GM18508 (cell line): ENCODE measurements around the gene ZNF181.

Source experiments
- ATAC-seq: cut with Tn5 transposase; IDR thresholded peaks from one replicate; pipeline ENCODE4 v1.9.1; 2021; ENCODE audit warnings: moderate number of reproducible peaks; ENCODE audit not compliant: insufficient read depth, unreplicated experiment

ZNF181 gene

DNA sequence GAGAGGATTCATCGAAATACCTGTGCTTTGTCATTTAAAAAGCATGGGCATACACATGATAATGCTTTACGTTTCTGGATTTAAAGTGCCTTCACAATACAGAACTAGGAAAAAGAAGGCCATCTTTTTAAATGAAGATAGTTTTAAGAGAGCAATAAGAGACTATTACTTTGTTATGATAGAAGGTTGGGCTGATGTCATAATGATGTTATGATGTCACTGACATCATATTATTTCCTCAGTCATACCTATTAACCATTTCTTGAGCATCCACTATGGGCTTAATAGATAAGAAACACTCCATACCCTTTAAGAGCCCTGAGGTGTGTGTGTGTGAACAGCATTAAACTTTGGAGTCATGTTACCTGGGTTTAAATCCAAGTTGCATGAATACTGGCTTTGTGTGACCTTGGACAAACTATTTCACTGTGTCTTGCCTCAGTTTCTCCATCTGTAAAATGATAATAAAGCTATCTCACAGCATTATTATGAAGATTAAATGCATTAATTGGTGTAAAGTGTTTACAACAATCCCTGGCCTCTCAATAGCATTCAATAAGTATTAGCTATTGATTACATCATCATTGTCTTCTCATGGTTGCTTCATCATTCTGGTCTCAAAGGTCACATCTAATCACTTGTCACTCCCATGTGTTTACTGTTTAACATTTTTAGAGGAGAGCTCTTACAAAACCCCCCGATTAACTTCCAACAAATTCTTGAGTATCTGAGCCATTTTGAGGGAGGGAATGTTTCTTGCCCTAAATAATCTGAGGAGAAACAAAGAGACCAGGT lies 11.1 kb downstream of the ZNF181 start:
- no peak for ATAC-seq

- no peak for ATAC-seq
Observed at GRCh38 chr19:34757441-34757840, 23.4 kb downstream of the ZNF181 start.

- no peak for ATAC-seq
Observed at GRCh38 chr19:34759218-34759917, 25.3 kb downstream of the ZNF181 start.

DNA sequence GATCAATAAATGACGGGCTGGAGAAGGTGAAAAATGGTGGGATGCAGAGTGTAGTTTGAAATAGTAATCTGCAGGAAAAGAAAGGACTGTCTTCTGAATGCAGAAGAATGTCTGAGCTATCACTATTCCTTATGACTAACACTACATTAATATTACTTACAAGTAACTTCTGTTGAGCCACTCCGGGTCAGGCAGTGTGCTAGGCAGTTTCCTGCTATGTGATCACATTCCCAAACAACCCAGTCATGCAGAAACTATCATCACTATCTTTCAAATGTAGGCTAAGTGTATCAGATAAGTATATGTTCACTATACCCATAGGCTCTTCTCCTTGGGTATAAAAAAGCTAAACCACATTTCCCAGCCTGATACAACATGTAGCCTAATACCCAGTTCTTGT lies 32.3 kb downstream of the ZNF181 start:
- ATAC-seq: no peak

- no peak for ATAC-seq
Observed at GRCh38 chr19:34767951-34768350, 33.9 kb downstream of the ZNF181 start.

GRCh38 chr19:34772697-34773554 lies 38.9 kb downstream of the ZNF181 start, which contains the start of gene ZNF599:
Gene ZNF599 (minus strand): TSS chr19:34773215. CDS start chr19:34772841, 374 bp downstream.
- ATAC-seq: peak; percentile 87

DNA sequence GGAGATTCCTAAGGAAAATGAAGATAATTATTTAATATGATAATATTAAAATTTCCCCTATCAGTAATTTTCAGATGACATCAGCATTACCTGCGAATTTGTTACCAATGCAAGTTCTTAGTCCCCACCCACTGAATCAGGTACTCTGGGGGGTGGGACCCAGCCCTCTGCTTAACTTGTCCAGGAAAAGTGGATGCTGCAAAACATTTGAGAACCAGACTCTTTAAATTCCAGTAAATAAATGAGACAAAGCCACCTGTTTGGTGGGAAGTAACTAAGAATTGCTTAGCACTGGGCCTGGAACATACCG lies 39.5 kb downstream of the ZNF181 start:
- no peak for ATAC-seq

- no peak for ATAC-seq
Observed at GRCh38 chr19:34774857-34775256, 40.8 kb downstream of the ZNF181 start.

GRCh38 chr19:34778342-34778741 lies 44.3 kb downstream of the ZNF181 start:
- no peak for ATAC-seq

DNA sequence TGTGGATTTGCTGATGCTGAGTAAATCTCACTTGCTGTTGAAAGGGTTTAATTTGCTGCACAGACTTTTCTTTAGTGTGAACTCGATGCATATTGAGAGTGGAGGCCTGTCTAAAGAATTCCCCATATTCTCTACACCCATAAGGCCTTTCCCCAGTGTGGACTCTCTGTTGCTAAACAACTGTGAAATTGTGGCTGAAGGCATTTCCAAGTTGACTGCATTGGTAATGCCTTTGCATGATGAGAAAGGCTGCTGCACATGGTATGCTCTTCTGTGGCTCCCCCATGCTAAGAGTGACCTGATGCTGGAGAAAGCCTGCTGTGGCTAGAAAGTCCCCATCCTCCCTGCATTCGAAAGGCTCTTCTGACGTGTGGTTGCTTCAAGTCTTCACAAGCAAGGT lies 45.6 kb downstream of the ZNF181 start:
- ATAC-seq: no peak

DNA sequence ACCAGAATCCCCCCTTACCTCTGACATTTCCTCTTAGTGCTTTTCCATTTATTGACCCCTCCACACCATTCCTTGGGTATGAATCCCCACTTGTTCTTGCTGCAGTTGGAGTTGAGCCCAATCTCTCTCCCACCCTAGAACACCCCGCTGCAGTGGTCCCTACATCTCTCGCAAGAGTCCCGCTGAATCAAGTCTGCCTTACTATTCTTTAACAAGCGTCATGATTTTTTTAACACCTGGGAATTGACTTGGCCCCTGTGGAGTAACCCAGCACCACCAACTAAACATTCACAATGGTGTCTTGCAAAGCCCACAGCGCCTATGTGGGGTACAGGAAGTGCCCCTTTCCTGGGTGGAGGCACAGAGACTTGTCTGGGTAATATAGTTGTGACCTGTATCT lies 52.2 kb downstream of the ZNF181 start:
- ATAC-seq: no peak

DNA sequence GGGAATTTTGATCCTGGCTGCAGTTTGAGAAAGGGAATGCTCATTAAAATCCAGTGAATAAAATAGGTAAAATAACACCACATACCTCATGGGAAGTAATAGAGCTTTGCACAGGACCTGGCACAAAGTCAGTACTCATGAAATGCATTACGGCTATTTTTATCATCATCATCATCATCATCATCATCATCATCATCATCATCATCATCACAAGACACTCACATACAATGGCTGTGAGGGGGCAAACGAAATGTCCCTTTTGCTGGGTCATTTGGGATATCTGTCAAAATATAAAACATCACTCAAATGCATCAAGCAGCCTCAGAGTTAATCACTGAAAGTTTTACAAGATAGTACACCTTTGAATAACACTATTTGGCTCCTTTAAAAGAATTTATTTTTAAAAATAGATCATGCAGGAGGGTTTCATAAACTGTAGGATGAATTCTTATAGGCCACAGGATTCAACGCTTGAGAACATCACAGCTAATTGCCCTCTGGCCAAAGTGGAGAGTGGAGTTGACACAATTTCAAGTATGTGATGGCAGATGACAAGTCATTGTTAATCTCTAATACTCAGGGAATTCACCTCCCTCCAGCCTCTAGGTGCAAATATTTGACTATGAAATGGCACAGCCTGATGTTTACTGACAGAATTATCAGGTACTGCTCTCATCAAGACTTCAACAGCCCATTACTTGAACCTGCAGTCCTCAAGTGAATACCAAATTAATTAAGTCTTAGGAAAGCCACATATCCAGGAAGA lies 53.2 kb downstream of the ZNF181 start:
- no peak for ATAC-seq

DNA sequence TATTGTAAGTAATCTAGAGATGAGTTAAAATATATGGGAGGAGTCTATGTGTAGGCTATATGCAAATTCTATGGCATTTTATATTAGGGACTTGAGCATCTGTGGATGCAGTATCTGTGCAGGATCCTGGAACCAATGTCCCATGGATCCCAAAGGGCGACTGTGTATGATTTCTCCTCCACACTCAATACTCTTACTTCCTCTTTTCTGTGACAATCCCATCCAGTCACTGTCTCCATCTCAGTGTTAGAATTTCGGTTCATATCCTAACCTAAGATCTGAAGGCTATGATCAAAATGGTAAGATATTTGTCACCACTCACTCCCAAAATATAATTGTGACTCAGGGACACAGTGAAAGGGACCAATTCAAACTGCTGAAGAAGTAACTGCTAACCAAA lies 54.0 kb downstream of the ZNF181 start:
- ATAC-seq: no peak

- ATAC-seq: no peak
Observed at GRCh38 chr19:34793565-34793964, 59.5 kb downstream of the ZNF181 start.

GRCh38 chr19:34794066-34794960 lies 60.3 kb downstream of the ZNF181 start:
- ATAC-seq: no peak
